BLaER1 (cell line): Measurements from ENCODE around the gene HPGDS.
"Not testable (repeated sequence)": the region's sequence is repeated elsewhere in the genome, so short reads cannot be mapped to it uniquely, and the experiment has no call there.

ENCODE experiments used
- H3K27ac ChIP-seq: shearing (Covaris generic); formaldehyde crosslinking; 2 replicates; pipeline ENCODE4 v1.8.1; 2022
- H3K27me3 ChIP-seq: shearing (Covaris generic); formaldehyde crosslinking; 2 replicates; pipeline ENCODE4 v1.8.1; 2022
- H3K36me3 ChIP-seq: shearing (Covaris generic); formaldehyde crosslinking; 2 replicates; pipeline ENCODE4 v1.8.1; 2022
- H3K4me1 ChIP-seq: shearing (Covaris generic); formaldehyde crosslinking; 2 replicates; pipeline ENCODE4 v1.8.1; 2022
- H3K4me2 ChIP-seq: shearing (Covaris generic); formaldehyde crosslinking; 2 replicates; pipeline ENCODE4 v1.8.1; 2022
- H3K4me3 ChIP-seq: shearing (Covaris generic); formaldehyde crosslinking; 2 replicates; pipeline ENCODE4 v1.8.1; 2022
- H3K9ac ChIP-seq: shearing (Covaris generic); formaldehyde crosslinking; 2 replicates; pipeline ENCODE4 v1.8.1; 2022
- H3K9me3 ChIP-seq: shearing (Covaris generic); formaldehyde crosslinking; 2 replicates; pipeline ENCODE4 v1.8.1; 2022
- H4K20me1 ChIP-seq: shearing (Covaris generic); formaldehyde crosslinking; 2 replicates; pipeline ENCODE4 v1.8.1; 2022
- Cebpa-rat ChIP-seq: shearing (Covaris generic); IDR thresholded peaks from 2 replicates; pipeline ENCODE4 v1.8.1; 2022

HPGDS gene

DNA sequence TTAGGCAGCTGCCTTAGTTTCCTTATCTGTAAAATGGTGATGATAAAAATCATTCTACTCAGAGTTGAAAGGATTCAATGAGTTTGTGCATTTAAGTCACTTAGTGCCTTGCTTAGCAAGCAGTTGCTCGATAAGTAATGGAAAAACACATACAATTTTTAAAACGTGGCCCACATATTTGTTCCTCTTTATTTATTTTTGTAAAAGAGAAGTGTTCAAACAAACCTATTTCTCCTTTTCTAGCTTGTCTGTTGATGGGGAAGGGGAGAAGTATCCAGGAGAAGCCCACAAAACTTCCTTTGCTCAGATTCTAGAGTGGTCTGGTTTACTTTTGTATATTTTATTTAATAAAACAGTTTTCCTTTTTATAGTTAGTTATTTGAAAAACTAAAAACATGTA lies 3.3 kb upstream of the HPGDS start:
- H3K9ac ChIP-seq = no peak overlapping the region
- H3K9me3 ChIP-seq = no peaks in the 10 kb centered on the region
- no peak for TF ChIP-seq Cebpa-rat
- H3K4me1 ChIP-seq = no peaks in the 10 kb centered on the region
- no peak overlapping the region for H3K4me3 ChIP-seq
- H3K27ac ChIP-seq = no peak overlapping the region
- H3K4me2 ChIP-seq = no peak overlapping the region
- no peaks in the 10 kb centered on the region for H4K20me1 ChIP-seq
- no peaks in the 10 kb centered on the region for H3K36me3 ChIP-seq
- H3K27me3 ChIP-seq = no peaks in the 10 kb centered on the region

DNA sequence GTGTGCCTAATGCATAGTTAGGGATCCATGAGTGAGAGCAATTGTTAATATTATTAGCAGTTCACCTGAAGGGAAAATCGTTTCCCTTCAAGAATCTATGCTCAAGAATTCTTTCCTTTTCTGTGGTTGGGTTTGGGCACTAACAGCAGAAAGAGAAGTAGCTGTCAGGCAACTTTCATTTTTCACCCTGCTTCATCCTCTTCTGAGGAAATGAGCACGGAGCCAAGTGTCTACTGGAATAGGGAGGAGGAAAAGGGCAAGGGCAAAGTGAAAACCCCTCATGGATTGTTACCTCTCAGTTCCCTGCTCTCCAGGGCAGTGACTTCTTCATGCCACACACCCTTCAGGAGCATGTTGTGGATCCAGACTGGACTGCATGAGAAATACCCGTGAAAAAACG lies 2.6 kb upstream of the HPGDS start:
- Histone ChIP-seq H3K36me3 (no peaks in the 10 kb centered on the region), H3K4me3 (no peak overlapping the region), H3K4me1 (no peaks in the 10 kb centered on the region), H3K9me3 (no peaks in the 10 kb centered on the region), H3K27ac (no peak overlapping the region), H3K9ac (no peak overlapping the region), H3K27me3 (no peaks in the 10 kb centered on the region), H4K20me1 (no peaks in the 10 kb centered on the region), H3K4me2 (no peak overlapping the region)
- no peak for TF ChIP-seq Cebpa-rat

- no peak overlapping the region for H3K9ac ChIP-seq
- no peaks in the 10 kb centered on the region for H3K27me3 ChIP-seq
- TF ChIP-seq Cebpa-rat = no peak
- H3K4me1 ChIP-seq = no peaks in the 10 kb centered on the region
- H3K4me2 ChIP-seq = no peak overlapping the region
- H3K9me3 ChIP-seq = no peaks in the 10 kb centered on the region
- H3K36me3 ChIP-seq = no peaks in the 10 kb centered on the region
- no peak overlapping the region for H3K27ac ChIP-seq
- no peaks in the 10 kb centered on the region for H4K20me1 ChIP-seq
- H3K4me3 ChIP-seq = no peak overlapping the region
Observed at GRCh38 chr4:94344457-94344856, 1.8 kb upstream of the HPGDS start.

- Histone ChIP-seq H4K20me1 (no peaks in the 10 kb centered on the region), H3K27ac (no peak overlapping the region), H3K4me3 (no peak overlapping the region), H3K4me1 (no peaks in the 10 kb centered on the region), H3K9me3 (no peaks in the 10 kb centered on the region), H3K9ac (no peak overlapping the region), H3K36me3 (no peaks in the 10 kb centered on the region), H3K27me3 (no peaks in the 10 kb centered on the region), H3K4me2 (no peak overlapping the region)
- peak; percentile 95; the same call in 1 of the 2 replicates for TF ChIP-seq Cebpa-rat
Observed at GRCh38 chr4:94341481-94342370, 910 bp downstream of the HPGDS start.

GRCh38 chr4:94339779-94340178 lies 2.9 kb downstream of the HPGDS start:
- Histone ChIP-seq H3K36me3 (no peaks in the 10 kb centered on the region), H3K9me3 (no peaks in the 10 kb centered on the region), H4K20me1 (no peaks in the 10 kb centered on the region), H3K27me3 (no peaks in the 10 kb centered on the region), H3K9ac (no peak overlapping the region), H3K4me1 (no peaks in the 10 kb centered on the region), H3K4me3 (no peak overlapping the region), H3K4me2 (no peak overlapping the region), H3K27ac (no peak overlapping the region)
- TF ChIP-seq Cebpa-rat = no peak

GRCh38 chr4:94338681-94339351 lies 3.8 kb downstream of the HPGDS start:
- no peak overlapping the region for H3K4me3 ChIP-seq
- H3K36me3 ChIP-seq = no peaks in the 10 kb centered on the region
- no peaks in the 10 kb centered on the region for H3K9me3 ChIP-seq
- no peaks in the 10 kb centered on the region for H4K20me1 ChIP-seq
- no peaks in the 10 kb centered on the region for H3K4me1 ChIP-seq
- H3K9ac ChIP-seq = no peak overlapping the region
- no peak for TF ChIP-seq Cebpa-rat
- H3K27ac ChIP-seq = no peak overlapping the region
- no peak overlapping the region for H3K4me2 ChIP-seq
- H3K27me3 ChIP-seq = no peaks in the 10 kb centered on the region

DNA sequence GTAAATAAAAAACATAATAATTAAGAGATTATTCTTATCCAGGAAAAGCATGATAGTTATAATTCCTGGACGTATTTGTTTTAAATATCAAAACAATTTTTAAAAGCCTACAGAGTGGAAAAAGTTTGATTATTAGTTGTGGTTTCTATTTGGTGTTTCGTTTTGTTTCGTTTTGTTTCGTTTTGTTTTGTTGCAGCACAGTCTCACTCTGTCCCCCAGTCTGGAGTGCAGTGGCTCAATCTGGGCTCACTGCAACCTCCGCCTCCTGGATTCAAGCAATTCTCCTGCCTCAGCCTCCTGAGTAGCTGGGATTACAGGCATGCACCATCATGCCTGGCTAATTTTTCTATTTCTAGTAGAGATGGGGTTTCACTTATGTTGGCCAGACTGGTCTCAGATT lies 5.8 kb downstream of the HPGDS start:
- not testable (repeated sequence) for H3K4me2 ChIP-seq

GRCh38 chr4:94336303-94336702 lies 6.3 kb downstream of the HPGDS start:
- TF ChIP-seq Cebpa-rat = no peak
- no peak overlapping the region for H3K4me2 ChIP-seq
- H3K4me3 ChIP-seq = no peak overlapping the region
- H3K36me3 ChIP-seq = no peaks in the 10 kb centered on the region
- no peaks in the 10 kb centered on the region for H3K27me3 ChIP-seq
- no peaks in the 10 kb centered on the region for H3K9me3 ChIP-seq
- no peak overlapping the region for H3K27ac ChIP-seq
- H4K20me1 ChIP-seq = no peaks in the 10 kb centered on the region
- H3K9ac ChIP-seq = no peak overlapping the region
- H3K4me1 ChIP-seq = no peaks in the 10 kb centered on the region

More for the DNA sequence above, 5.8 kb downstream of the HPGDS start:
- H3K27ac ChIP-seq, H3K27me3 ChIP-seq, H3K4me3 ChIP-seq, H3K9me3 ChIP-seq, H3K4me1 ChIP-seq, H3K36me3 ChIP-seq, H4K20me1 ChIP-seq, H3K9ac ChIP-seq: not testable (repeated sequence)

GRCh38 chr4:94334962-94335361 lies 7.7 kb downstream of the HPGDS start:
- Histone ChIP-seq H4K20me1 (no peaks in the 10 kb centered on the region), H3K36me3 (no peaks in the 10 kb centered on the region), H3K27me3 (no peaks in the 10 kb centered on the region), H3K4me2 (no peak overlapping the region), H3K9me3 (no peaks in the 10 kb centered on the region), H3K27ac (no peak overlapping the region), H3K4me1 (no peaks in the 10 kb centered on the region), H3K9ac (no peak overlapping the region), H3K4me3 (no peak overlapping the region)
- TF ChIP-seq Cebpa-rat = no peak

GRCh38 chr4:94334476-94334875 lies 8.2 kb downstream of the HPGDS start:
- H3K4me1 ChIP-seq = no peaks in the 10 kb centered on the region
- no peaks in the 10 kb centered on the region for H4K20me1 ChIP-seq
- H3K4me3 ChIP-seq = no peak overlapping the region
- H3K27ac ChIP-seq = no peak overlapping the region
- TF ChIP-seq Cebpa-rat = no peak
- H3K9me3 ChIP-seq = no peaks in the 10 kb centered on the region
- H3K36me3 ChIP-seq = no peaks in the 10 kb centered on the region
- no peak overlapping the region for H3K4me2 ChIP-seq
- H3K9ac ChIP-seq = no peak overlapping the region
- no peaks in the 10 kb centered on the region for H3K27me3 ChIP-seq
